GM18502 (cell line): Measurements from ENCODE around the gene MIER2.
"Not testable (repeated sequence)": the region's sequence is repeated elsewhere in the genome, so short reads cannot be mapped to it uniquely, and the experiment has no call there.

Source experiments
- ATAC-seq: cut with Tn5 transposase; IDR thresholded peaks from one replicate; pipeline ENCODE4 v1.9.1; 2021; ENCODE audit warnings: mild to moderate bottlenecking; ENCODE audit not compliant: unreplicated experiment, poor library complexity

MIER2 gene

DNA sequence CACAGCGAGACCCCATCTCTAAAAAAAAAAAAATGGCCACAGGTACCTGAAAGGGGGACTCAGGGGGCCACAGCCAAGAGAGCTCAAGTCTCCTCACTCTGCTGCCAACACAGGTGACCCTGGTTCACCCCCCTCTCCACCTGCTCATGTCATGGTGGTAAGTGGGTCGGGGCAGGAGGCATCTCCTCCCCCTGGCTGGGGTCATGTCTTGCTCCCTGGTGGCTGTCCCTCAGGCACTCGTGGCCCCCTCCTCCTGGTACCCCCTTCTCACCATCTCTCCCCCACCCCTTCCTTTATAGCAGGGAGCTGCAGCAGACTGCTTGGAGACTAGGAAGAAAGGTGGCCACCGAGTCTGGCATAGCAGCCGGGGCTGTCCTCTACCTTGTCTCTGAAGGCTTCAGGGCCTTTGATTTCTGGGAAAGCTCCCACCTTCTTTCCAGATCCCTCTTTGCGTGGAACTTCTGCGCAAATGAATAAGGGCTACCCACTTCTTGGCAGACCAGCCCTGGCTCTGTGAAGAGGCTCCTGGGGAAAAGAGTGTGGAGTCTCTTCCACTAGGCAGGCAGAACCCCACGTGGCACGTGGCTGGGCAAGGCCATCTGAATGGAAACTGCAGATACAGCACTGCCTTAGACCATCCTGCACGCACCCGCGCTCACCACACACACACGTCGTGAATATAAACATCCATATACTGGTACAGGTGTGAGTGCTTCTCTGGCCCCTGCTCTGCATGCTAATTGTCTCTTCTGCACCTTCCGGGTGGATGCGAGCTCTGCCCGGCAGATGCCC, 20.1 kb upstream of the MIER2 start:
- no peak for ATAC-seq

DNA sequence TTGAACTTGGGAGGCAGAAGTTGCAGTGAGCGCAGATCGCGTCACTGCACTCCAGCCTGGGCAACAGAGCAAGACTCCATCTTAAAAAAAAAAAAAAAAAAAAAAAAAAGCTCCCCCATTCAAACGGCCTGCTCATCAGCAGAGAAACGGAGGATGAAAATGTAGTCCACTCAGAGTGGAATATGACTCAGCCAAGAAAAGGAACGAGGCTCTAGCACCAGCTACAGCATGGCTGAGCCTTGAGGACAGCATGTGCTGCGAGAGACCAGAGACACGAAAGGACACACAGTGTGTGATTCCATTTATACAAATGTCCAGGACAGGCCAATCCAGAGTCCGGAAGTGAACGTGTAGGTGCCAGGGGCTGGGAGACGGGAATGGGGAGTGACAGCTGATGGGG, 18.1 kb upstream of the MIER2 start:
- no peak for ATAC-seq

DNA sequence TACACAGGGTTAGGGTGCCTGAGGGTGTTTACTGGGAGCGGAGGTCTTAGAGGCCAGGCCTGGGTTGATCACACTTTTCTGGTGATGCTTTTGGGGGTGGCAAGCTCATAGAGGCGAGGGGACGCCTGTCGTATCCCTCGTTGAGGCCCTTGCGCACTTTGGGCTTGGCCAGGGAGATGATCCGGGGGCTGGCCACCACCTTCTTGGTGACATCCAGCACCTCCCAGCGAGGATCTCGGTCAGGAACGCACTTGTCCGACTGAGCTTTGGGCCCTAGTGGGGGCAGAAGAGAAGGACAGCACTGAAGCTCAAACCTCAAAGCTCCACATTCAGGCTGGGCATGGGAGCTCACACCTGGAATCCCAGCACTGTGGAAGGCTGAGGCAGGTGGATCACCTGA, 17.6 kb upstream of the MIER2 start:
- ATAC-seq, result no peak

DNA sequence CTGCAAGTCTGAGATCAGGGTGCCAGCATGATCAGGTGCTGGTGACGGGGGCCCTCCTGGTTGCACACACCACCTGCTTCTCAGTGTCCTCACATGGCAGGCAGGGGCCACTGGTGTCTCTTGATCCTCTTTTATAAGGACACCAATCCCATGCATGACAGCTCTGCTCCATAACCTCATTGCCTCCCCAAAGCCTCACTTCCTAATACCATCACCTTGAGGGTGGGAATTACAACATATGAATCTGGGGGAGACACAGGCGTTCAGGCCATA, 15.0 kb upstream of the MIER2 start:
- no peak for ATAC-seq

GRCh38 chr19:355536-355935, 10.9 kb upstream of the MIER2 start:
- not testable (repeated sequence) for ATAC-seq

DNA sequence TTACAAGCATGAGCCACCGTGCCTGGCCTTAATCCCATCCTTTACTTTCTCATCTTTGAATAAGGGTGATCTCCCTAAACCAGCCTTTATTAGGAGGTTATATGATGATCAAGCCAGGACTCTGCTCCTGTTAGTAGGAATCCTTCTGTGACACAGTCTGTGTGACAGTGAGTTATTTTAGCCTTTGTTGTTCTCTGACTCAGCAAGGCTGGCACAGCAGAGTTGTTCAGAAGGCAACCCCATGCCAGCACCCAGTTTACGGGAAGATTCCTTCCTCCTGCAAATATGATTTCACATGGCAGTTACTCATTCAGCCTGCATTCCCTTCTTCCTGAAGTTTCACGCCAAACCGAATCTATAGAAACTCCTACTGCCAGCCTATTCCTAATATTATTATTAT, 10.5 kb upstream of the MIER2 start:
- ATAC-seq, result no peak

DNA sequence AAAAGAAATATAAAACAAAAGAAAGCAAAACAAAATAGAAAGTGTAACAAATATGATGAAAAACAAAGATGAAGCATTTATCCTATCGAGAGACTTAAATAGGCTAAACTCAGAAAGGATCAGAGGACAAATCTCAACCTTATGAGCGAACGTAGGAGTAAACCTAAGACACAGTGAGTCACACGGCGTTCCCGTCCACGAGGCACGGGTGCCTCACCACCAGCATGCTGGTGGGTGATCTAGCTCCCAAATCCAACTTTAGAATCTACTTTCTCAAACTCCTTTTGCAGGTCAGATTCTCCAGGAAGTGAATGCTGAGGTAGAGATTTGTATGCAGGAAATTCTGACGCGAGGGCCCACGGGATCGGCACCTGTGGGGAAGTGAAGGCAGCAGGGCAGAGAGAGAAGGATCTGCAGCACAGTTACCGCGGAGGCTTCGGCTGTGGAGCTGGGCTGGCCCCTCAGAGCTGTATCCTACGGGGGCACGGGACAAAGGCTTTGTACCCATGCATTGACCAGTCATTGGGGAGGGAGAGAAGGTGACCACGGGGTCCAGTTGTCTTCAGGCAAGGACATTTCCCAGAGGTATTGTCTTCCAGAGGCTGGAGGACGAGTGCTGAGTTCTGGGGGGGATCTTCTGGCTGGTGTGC, 7.5 kb upstream of the MIER2 start:
- no peak for ATAC-seq

- no peak for ATAC-seq
Measured at GRCh38 chr19:347946-348861, 3.6 kb upstream of the MIER2 start.

GRCh38 chr19:345320-345879, 804 bp upstream of the MIER2 start:
- no peak for ATAC-seq

DNA sequence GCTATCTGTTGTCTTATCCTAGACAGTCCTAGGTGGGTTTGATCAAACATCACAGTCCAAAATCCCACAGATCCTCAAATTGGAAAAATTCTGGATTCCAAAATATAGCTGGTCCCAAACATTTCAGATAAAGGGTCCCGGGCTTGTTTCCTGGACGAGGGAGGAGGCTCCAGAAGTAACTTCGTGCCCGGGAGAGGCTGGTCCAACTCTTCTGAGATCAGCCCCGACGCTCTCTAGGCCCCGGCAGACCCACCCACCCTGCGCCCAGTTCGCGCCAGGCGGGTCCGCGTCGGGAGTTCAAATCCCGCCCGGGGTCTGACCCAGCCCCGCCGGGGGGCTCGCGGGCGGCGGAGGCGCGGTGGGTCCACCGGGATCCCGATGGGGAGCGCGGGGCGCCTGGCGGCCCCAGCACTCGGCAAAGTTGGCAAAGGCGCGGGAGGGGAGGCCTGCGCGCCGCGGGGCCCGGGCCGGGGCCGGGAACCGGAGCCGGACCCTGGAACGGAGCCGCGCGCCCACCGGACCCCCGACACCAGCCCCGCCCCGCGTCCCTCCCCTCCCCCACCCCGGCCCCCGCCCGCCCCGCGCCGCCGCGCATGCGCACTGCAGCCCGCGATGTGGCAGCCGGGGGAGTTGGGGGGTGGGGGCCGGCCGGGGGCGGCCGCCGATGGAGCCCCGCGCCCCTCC, 513 bp downstream of the MIER2 start:
- peak; percentile 40 for ATAC-seq

DNA sequence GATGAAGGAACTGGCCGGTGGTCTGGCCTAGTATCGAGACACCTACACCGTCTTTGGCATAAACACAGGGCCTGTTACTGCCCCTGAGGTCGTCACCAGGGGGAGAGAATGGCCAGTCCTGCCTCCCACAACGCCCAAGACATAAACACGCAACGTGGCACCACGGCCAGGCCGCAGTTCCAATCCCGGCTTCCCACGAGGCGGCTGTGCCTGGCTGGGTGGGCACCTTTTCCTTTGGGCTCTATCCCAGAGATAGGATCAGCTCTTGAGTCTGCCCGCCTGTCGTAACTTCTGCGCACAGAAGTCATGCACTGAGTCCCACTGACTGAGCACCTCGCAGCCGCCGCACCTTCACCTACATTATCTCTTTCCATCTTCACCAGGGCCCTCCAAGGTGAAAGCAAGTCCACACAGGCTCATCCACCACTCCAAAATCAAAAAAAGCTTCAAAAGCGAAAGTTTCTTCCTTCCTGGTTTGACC, 1.1 kb downstream of the MIER2 start:
- ATAC-seq, result no peak

GRCh38 chr19:342801-343421, 1.7 kb downstream of the MIER2 start:
- ATAC-seq, result no peak

GRCh38 chr19:342128-342455, 2.5 kb downstream of the MIER2 start:
- no peak for ATAC-seq

- no peak for ATAC-seq
Measured at GRCh38 chr19:341386-342127, 3.0 kb downstream of the MIER2 start.

GRCh38 chr19:340620-341385, 3.8 kb downstream of the MIER2 start:
- no peak for ATAC-seq

GRCh38 chr19:339262-339887, 5.2 kb downstream of the MIER2 start:
- ATAC-seq, result no peak

- no peak for ATAC-seq
Measured at GRCh38 chr19:338421-338820, 6.2 kb downstream of the MIER2 start.

GRCh38 chr19:336067-336614, 8.5 kb downstream of the MIER2 start:
- ATAC-seq, result no peak
